HCT116 (cell line): Measurements from ENCODE around the gene SYNJ2. TPM values are rescaled to one million over a fixed set of nuclear protein-coding genes. Genes with fewer than 3 reads are reported as not detected.

Experiments
- ATAC-seq: fragments of 200-7000 bp; cut with Tn5 transposase; 2 replicates; pipeline ENCODE4 v1.9.1; 2020; ENCODE audit warnings: mild to moderate bottlenecking, moderate library complexity
- BruUV-seq: library from RNA; stranded (reverse); fragments of 400-500 nt; replicated peaks from 2 replicates; lab custom pipeline; 2021; lab: Mats Ljungman, UMichigan
- CTCF ChIA-PET: fragments of 300-600 bp; sonication (Branson Sonifier 250); formaldehyde crosslinking; loops from one replicate; lab custom pipeline; 2021; ENCODE audit warnings: antibody characterized with exemption; lab: Charles Lee
- POLR2A ChIA-PET: fragments of 300-600, 350-600 bp; sonication (Branson Sonifier 250); formaldehyde crosslinking; loops from one replicate; lab custom pipeline; 2021; ENCODE audit warnings: antibody characterized with exemption; lab: Charles Lee
- RAD21 ChIA-PET, 2 experiments: fragments of 300-600 bp; sonication (Branson Sonifier 250); formaldehyde crosslinking; loops; one replicate each; lab custom pipeline; 2023; ENCODE audit warnings: low total read pairs in 2 of 2; ENCODE audit not compliant: uncharacterized antibody in 2 of 2, unreplicated experiment in 2 of 2, low non-redundant PET in 1 of 2; lab: Charles Lee
- DNase-seq: peaks from one replicate; pipeline ENCODE4 v3.0.0-alpha.2; 2010; ENCODE audit warnings: low read depth, low spot score
- H2AFZ ChIP-seq: fragments of 200-600 bp; shearing (Covaris generic), sonication (generic); 2 replicates; pipeline ENCODE4 v1.6.1; 2017; ENCODE audit warnings: low read depth, mixed run types, mixed read lengths, antibody characterized with exemption, low read length; ENCODE audit not compliant: poor library complexity, severe bottlenecking
- H3K27ac ChIP-seq: 2 replicates; pipeline ENCODE4 v1.5.1; 2012; ENCODE audit warnings: low read depth, low read length
- H3K27me3 ChIP-seq: fragments of 200-600 bp; sonication (generic); 2 replicates; pipeline ENCODE4 v1.6.1; 2016; ENCODE audit warnings: mixed run types, low read length, mixed read lengths; ENCODE audit not compliant: insufficient read depth
- H3K36me3 ChIP-seq, 2 experiments: fragments of 200-500 bp in 1 of 2; fragments of 200-600 bp in 1 of 2; sonication (Bioruptor generic) in 1 of 2; sonication (generic) in 1 of 2; 2 replicates each; pipeline versions ENCODE4 v1.5.1 to v1.6.1; 2014 to 2016; ENCODE audit warnings: low read length in 2 of 2, inconsistent platforms in 1 of 2, mixed read lengths in 1 of 2, mixed run types in 1 of 2; ENCODE audit not compliant: insufficient read depth in 2 of 2, control insufficient read depth in 1 of 2
- H3K4me1 ChIP-seq, 2 experiments: fragments of 200-600 bp in 1 of 2; sonication (generic) in 1 of 2; 2 replicates each; pipeline versions ENCODE4 v1.5.1 to v1.6.1; 2012 to 2017; ENCODE audit warnings: low read length in 2 of 2, inconsistent platforms in 1 of 2, mild to moderate bottlenecking in 1 of 2, mixed read lengths in 1 of 2, mixed run types in 1 of 2, moderate library complexity in 1 of 2; ENCODE audit not compliant: insufficient read depth in 2 of 2, control insufficient read depth in 1 of 2
- H3K4me2 ChIP-seq: fragments of 200-600 bp; sonication (generic); 2 replicates; pipeline ENCODE4 v1.6.1; 2017; ENCODE audit warnings: mixed run types, low read length, mixed read lengths
- H3K4me3 ChIP-seq, 2 experiments: fragments of 200-600 bp in 1 of 2; sonication (generic) in 1 of 2; replicated peaks in 1 of 2; 2 replicates each; pipeline ENCODE4 v1.5.1; 2011 to 2016; ENCODE audit warnings: low read length in 2 of 2, control low read depth in 1 of 2, low read depth in 1 of 2, mild to moderate bottlenecking in 1 of 2, mixed read lengths in 1 of 2, mixed run types in 1 of 2
- H3K79me2 ChIP-seq: fragments of 200-600 bp; sonication (generic); 2 replicates; pipeline ENCODE4 v1.6.1; 2017; ENCODE audit warnings: mild to moderate bottlenecking, mixed run types, low read length, moderate library complexity, mixed read lengths; ENCODE audit not compliant: insufficient read depth
- H3K9ac ChIP-seq: fragments of 200-600 bp; sonication (generic); 2 replicates; pipeline ENCODE4 v1.6.1; 2016; ENCODE audit warnings: low read length, mixed read lengths
- H3K9me2 ChIP-seq: fragments of 200-600 bp; sonication (generic), shearing (Covaris generic); 2 replicates; pipeline ENCODE4 v1.6.1; 2017; ENCODE audit warnings: mixed run types, mild to moderate bottlenecking, moderate library complexity; ENCODE audit not compliant: insufficient read depth
- H3K9me3 ChIP-seq, 2 experiments: fragments of 200-500 bp in 1 of 2; fragments of 200-600 bp in 1 of 2; sonication (Bioruptor generic) in 1 of 2; sonication (generic) in 1 of 2; 2 replicates each; pipeline ENCODE4 v1.6.1; 2014 to 2017; ENCODE audit warnings: low read length in 2 of 2, mixed read lengths in 2 of 2, inconsistent platforms in 1 of 2, low read depth in 1 of 2, mild to moderate bottlenecking in 1 of 2, mixed run types in 1 of 2, moderate library complexity in 1 of 2; ENCODE audit not compliant: control insufficient read depth in 1 of 2, insufficient read depth in 1 of 2
- H4K20me1 ChIP-seq: fragments of 200-600 bp; sonication (generic), shearing (Covaris generic); 2 replicates; pipeline ENCODE4 v1.6.1; 2017; ENCODE audit warnings: mixed run types, mild to moderate bottlenecking, moderate library complexity; ENCODE audit not compliant: insufficient read depth
- EGR1 ChIP-seq: IDR thresholded peaks from 2 replicates; pipeline ENCODE4 v1.6.1; 2012; ENCODE audit warnings: low read depth
- EZH2 ChIP-seq: fragments of 200-600 bp; sonication (generic); IDR thresholded peaks from 2 replicates; pipeline ENCODE4 v1.6.1; 2017; ENCODE audit warnings: antibody characterized with exemption, mixed run types
- RAD21 ChIP-seq: IDR thresholded peaks from 2 replicates; pipeline ENCODE4 v1.6.1; 2012; ENCODE audit warnings: low read depth, mild to moderate bottlenecking
- SIN3A ChIP-seq: IDR thresholded peaks from 2 replicates; pipeline ENCODE4 v1.6.1; 2012; ENCODE audit warnings: low read depth
- SP1 ChIP-seq: IDR thresholded peaks from 2 replicates; pipeline ENCODE4 v1.6.1; 2012; ENCODE audit warnings: low read depth
- ZFX ChIP-seq: fragments of 450-650 bp; IDR thresholded peaks from 2 replicates; pipeline ENCODE4 v1.6.1; 2017
- ZNF274 ChIP-seq: fragments of 200-500 bp; sonication (Bioruptor generic); IDR thresholded peaks from 2 replicates; pipeline ENCODE4 v1.6.1; 2014; ENCODE audit warnings: mild to moderate bottlenecking, low read depth, low read length, inconsistent platforms
- intact Hi-C: fragments of 100-400 bp; cut with micrococcal nuclease; formaldehyde crosslinking; loops from 2 replicates; pipeline ENCODE4 v1.10.0; 2022
- total RNA-seq: library from RNA; stranded (reverse); gene quantifications from one replicate; pipeline ENCODE4 v1.2.1, GENCODE V29; 2021; ENCODE audit not compliant: unreplicated experiment
- TF ChIP-seq, protein P1 (sequence below): IDR thresholded peaks from 2 replicates; pipeline ENCODE4 v1.6.1; 2011; ENCODE audit warnings: mild to moderate bottlenecking, low read length, moderate library complexity; ENCODE audit not compliant: insufficient replicate concordance; ENCODE audit errors: extremely low read depth
- TF ChIP-seq, protein P2 (sequence below): IDR thresholded peaks from 2 replicates; pipeline ENCODE4 v1.6.1; 2012; ENCODE audit warnings: low read depth

Gene SYNJ2
- total RNA-seq, 1 experiment from 2014 or later, result 23.9 TPM

DNA sequence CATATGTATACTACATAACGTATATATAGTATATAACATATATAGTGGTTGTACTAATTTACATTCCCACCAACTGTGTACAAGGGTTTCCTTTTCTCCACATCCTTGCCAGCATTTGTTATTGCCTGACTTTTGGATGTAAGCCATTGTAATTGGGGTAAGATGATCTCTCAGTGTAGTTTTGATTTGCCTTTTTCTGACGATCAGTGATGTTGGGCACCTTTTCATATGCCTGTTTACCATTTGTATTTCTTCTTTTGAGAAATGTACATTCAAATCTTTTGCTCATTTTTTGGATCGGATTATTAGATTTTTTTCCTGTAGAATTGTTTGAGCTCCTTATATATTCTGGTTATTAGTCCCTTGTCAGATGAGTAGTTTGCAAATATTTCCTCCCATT is 11.4 kb downstream of the SYNJ2 start:
- DNase-seq (no peak), ATAC-seq (no peak)
- H3K79me2 ChIP-seq, result peaks cover 95% of the 10 kb centered on the region
- peaks cover 16% of the 10 kb centered on the region; the same call in 1 of the 2 replicates for H4K20me1 ChIP-seq
- RAD21 ChIA-PET, result no interaction called here
- TF ChIP-seq, protein P1, sequence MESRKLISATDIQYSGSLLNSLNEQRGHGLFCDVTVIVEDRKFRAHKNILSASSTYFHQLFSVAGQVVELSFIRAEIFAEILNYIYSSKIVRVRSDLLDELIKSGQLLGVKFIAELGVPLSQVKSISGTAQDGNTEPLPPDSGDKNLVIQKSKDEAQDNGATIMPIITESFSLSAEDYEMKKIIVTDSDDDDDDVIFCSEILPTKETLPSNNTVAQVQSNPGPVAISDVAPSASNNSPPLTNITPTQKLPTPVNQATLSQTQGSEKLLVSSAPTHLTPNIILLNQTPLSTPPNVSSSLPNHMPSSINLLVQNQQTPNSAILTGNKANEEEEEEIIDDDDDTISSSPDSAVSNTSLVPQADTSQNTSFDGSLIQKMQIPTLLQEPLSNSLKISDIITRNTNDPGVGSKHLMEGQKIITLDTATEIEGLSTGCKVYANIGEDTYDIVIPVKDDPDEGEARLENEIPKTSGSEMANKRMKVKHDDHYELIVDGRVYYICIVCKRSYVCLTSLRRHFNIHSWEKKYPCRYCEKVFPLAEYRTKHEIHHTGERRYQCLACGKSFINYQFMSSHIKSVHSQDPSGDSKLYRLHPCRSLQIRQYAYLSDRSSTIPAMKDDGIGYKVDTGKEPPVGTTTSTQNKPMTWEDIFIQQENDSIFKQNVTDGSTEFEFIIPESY, result no peak
- no peak for TF ChIP-seq EZH2
- no peak for TF ChIP-seq SIN3A
- TF ChIP-seq ZFX, result no peak
- no peak for TF ChIP-seq RAD21
- TF ChIP-seq EGR1, result no peak
- TF ChIP-seq, protein P2, sequence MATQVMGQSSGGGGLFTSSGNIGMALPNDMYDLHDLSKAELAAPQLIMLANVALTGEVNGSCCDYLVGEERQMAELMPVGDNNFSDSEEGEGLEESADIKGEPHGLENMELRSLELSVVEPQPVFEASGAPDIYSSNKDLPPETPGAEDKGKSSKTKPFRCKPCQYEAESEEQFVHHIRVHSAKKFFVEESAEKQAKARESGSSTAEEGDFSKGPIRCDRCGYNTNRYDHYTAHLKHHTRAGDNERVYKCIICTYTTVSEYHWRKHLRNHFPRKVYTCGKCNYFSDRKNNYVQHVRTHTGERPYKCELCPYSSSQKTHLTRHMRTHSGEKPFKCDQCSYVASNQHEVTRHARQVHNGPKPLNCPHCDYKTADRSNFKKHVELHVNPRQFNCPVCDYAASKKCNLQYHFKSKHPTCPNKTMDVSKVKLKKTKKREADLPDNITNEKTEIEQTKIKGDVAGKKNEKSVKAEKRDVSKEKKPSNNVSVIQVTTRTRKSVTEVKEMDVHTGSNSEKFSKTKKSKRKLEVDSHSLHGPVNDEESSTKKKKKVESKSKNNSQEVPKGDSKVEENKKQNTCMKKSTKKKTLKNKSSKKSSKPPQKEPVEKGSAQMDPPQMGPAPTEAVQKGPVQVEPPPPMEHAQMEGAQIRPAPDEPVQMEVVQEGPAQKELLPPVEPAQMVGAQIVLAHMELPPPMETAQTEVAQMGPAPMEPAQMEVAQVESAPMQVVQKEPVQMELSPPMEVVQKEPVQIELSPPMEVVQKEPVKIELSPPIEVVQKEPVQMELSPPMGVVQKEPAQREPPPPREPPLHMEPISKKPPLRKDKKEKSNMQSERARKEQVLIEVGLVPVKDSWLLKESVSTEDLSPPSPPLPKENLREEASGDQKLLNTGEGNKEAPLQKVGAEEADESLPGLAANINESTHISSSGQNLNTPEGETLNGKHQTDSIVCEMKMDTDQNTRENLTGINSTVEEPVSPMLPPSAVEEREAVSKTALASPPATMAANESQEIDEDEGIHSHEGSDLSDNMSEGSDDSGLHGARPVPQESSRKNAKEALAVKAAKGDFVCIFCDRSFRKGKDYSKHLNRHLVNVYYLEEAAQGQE, result no peak
- no peak for TF ChIP-seq SP1
- TF ChIP-seq ZNF274, result no peak
- no peaks in the 10 kb centered on the region for H3K36me3 ChIP-seq
- intact Hi-C loops, result no loop called here
- no peak overlapping the region for H3K4me3 ChIP-seq
- no peak overlapping the region; the same call in 1 of the 2 replicates for H3K4me2 ChIP-seq
- POLR2A ChIA-PET, result interaction anchor here (0.6 to 0.7 kb wide), 3 partner anchors 22 to 79 kb away, joined by 3 to 10 read pairs (median 3); no protein-coding TSS in a partner anchor
- no peaks in the 10 kb centered on the region for H3K9me2 ChIP-seq
- H3K9me3 ChIP-seq, result no peaks in the 10 kb centered on the region
- H3K27me3 ChIP-seq, result no peaks in the 10 kb centered on the region
- peaks cover 51 to 62% of the 10 kb centered on the region in 2 experiments for H3K4me1 ChIP-seq
- no peak overlapping the region for H3K9ac ChIP-seq
- CTCF ChIA-PET, result no interaction called here
- BruUV-seq, result no TSS peak
- H2AFZ ChIP-seq, result no peak overlapping the region
- H3K27ac ChIP-seq, result no peak overlapping the region
